MCF 10A (cell line): ENCODE results near the gene SP2. TPM values are rescaled to one million over a fixed set of nuclear protein-coding genes. Genes with fewer than 3 reads are reported as not detected.
A peak's percentile ranks its signal among the peaks of the same experiment; 100 is the strongest.

Source experiments
- BruUV-seq: library from RNA; stranded (reverse); fragments of 400-500 nt; replicated peaks from 2 replicates; lab custom pipeline; 2021; lab: Mats Ljungman, UMichigan
- CTCF ChIA-PET: fragments of 300-600 bp; sonication (Branson Sonifier 250); formaldehyde crosslinking; extraction: SDS; loops from one replicate; lab custom pipeline; 2021; ENCODE audit warnings: antibody characterized with exemption, inconsistent platforms; lab: Yijun Ruan, JAX
- POLR2A ChIA-PET: fragments of 300-600, 350-650 bp; sonication (Branson Sonifier 250); formaldehyde crosslinking; extraction: SDS; loops from one replicate; lab custom pipeline; 2020; ENCODE audit warnings: antibody characterized with exemption, inconsistent platforms; lab: Yijun Ruan, JAX
- DNase-seq: peaks from one replicate; pipeline ENCODE4 v3.0.0-alpha.2; 2018; ENCODE audit not compliant: unreplicated experiment
- H3K27ac Mint-ChIP-seq: one replicate; pipeline ENCODE4 v1.8.0; 2022; ENCODE audit warnings: mild to moderate bottlenecking, low read depth, mixed read lengths; ENCODE audit not compliant: unreplicated experiment
- H3K27me3 Mint-ChIP-seq: one replicate; pipeline ENCODE4 v1.8.0; 2022; ENCODE audit warnings: mixed read lengths; ENCODE audit not compliant: insufficient read depth, unreplicated experiment
- H3K36me3 Mint-ChIP-seq: one replicate; pipeline ENCODE4 v1.8.0; 2022; ENCODE audit warnings: mild to moderate bottlenecking, moderate library complexity, mixed read lengths; ENCODE audit not compliant: insufficient read depth, unreplicated experiment
- H3K4me1 Mint-ChIP-seq: one replicate; pipeline ENCODE4 v1.8.0; 2022; ENCODE audit warnings: mixed read lengths; ENCODE audit not compliant: insufficient read depth, unreplicated experiment
- H3K4me3 Mint-ChIP-seq: one replicate; pipeline ENCODE4 v1.8.0; 2022; ENCODE audit warnings: mild to moderate bottlenecking, moderate library complexity, mixed read lengths; ENCODE audit not compliant: unreplicated experiment
- H3K9me3 Mint-ChIP-seq: one replicate; pipeline ENCODE4 v1.8.0; 2022; ENCODE audit warnings: mixed read lengths; ENCODE audit not compliant: unreplicated experiment
- intact Hi-C: fragments of 100-400 bp; cut with micrococcal nuclease; formaldehyde crosslinking; loops from 2 replicates; pipeline ENCODE4 v1.14.1; 2022
- total RNA-seq: library from RNA; stranded (reverse); gene quantifications from 2 replicates; pipeline ENCODE4 v1.2.3, GENCODE V29; 2022
- TF ChIP-seq, protein P1 (sequence below): fragments of 200-600 bp; IDR thresholded peaks from one replicate; pipeline ENCODE4 v1.8.0; 2022; ENCODE audit warnings: antibody characterized with exemption, mild to moderate bottlenecking; ENCODE audit not compliant: unreplicated experiment

The SP2 gene
- total RNA-seq, 1 experiment from 2014 or later: 15.1 TPM

DNA sequence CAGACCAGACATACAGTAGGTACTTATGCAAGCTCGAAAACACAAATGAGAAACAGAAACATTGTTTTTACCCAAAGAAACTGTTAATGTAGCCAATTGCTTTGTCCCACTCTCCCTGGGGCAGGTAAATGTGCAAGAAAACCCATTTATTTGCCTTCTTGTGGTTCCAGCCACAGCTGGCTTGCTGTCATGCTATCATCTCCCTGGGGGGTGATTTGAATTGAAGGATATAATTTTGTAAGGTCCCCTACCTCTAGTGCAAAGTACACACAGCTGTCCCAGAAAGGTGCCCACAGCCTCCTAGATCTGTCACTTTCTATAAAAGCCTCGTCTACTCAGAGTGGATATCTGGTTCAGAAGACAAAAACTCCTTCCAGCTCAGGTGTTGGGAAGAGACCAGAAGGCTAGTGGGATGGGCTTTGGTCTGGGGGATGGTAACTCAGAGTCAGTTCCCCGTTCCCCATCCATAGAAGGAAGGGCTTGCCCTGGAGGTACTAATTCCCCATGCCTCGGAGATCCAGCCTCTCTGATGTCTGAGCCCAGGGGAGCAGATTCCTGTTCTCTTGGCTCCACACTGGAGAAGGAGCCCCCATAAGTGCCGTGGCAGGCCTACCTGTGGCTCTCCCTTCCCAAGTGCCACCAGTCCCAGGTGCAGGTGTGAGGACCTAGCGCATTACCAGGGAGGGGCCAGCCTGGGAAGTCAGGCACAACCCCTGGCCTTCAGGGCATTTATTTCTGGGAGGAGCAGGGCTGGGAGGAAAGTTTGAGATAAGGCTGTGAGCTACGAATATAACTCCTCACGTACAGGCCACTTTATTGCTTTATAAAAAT is 64.0 kb downstream of the SP2 start:
- Mint-ChIP-seq H3K9me3 (peaks cover 5% of the 10 kb centered on the region), H3K27ac (no peak overlapping the region), H3K4me3 (no peak overlapping the region), H3K27me3 (no peaks in the 10 kb centered on the region), H3K4me1 (peaks cover 22% of the 10 kb centered on the region), H3K36me3 (no peaks in the 10 kb centered on the region)
- no TSS peak for BruUV-seq
- intact Hi-C loops: no loop called here
- ChIA-PET POLR2A (interaction anchor here (0.9 to 3.9 kb wide), 3 partner anchors 11 to 64 kb away, joined by 3 to 17 read pairs (median 6); partner anchors contain the start of genes CDK5RAP3 and SP2), CTCF (interaction anchor here (1.1 to 8.3 kb wide), 3 partner anchors 10 to 47 kb away, joined by 3 to 73 read pairs (median 7); partner anchors contain the start of gene CDK5RAP3)
- DNase-seq: no peak
- TF ChIP-seq, protein P1, sequence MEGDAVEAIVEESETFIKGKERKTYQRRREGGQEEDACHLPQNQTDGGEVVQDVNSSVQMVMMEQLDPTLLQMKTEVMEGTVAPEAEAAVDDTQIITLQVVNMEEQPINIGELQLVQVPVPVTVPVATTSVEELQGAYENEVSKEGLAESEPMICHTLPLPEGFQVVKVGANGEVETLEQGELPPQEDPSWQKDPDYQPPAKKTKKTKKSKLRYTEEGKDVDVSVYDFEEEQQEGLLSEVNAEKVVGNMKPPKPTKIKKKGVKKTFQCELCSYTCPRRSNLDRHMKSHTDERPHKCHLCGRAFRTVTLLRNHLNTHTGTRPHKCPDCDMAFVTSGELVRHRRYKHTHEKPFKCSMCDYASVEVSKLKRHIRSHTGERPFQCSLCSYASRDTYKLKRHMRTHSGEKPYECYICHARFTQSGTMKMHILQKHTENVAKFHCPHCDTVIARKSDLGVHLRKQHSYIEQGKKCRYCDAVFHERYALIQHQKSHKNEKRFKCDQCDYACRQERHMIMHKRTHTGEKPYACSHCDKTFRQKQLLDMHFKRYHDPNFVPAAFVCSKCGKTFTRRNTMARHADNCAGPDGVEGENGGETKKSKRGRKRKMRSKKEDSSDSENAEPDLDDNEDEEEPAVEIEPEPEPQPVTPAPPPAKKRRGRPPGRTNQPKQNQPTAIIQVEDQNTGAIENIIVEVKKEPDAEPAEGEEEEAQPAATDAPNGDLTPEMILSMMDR: no peak

GRCh38 chr17:47961406-47961805 is 65.4 kb downstream of the SP2 start:
- TF ChIP-seq, protein P1: no peak
- DNase-seq: no peak
- POLR2A ChIA-PET: interaction anchor here (0.5 to 1.4 kb wide), 3 partner anchors 10 to 1293 kb away, joined by 3 to 6 read pairs (median 5); partner anchors contain the start of genes CDK5RAP3 and PNPO
- no TSS peak for BruUV-seq
- CTCF ChIA-PET: interaction anchor here (0.6 to 8.3 kb wide), 3 partner anchors 11 to 57 kb away, joined by 3 to 73 read pairs (median 4); no protein-coding TSS in a partner anchor
- no peak overlapping the region for H3K27ac Mint-ChIP-seq
- intact Hi-C loops: no loop called here
- H3K4me3 Mint-ChIP-seq: no peak overlapping the region
- H3K4me1 Mint-ChIP-seq: peaks cover 18% of the 10 kb centered on the region
- no peaks in the 10 kb centered on the region for H3K27me3 Mint-ChIP-seq
- H3K9me3 Mint-ChIP-seq: peaks cover 5% of the 10 kb centered on the region
- peaks cover 4% of the 10 kb centered on the region for H3K36me3 Mint-ChIP-seq

DNA sequence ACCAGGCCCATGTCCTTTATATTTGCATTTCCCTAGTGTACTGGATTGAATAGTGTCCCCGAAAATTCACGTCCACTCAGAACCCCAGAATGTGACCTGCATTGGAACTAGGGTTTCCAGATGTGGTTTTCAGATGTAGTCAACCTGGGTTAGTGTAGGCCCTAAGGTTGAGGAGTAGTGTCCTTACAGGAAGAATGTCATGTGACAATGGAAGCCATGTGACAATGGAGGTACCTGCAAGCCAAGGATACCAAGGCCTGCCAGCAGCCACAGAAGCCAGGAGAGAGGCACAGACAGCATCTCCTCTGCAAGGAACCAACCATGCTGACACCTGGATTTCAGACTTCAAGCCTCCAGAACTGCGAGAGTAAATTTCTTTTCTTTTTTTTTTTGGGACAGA is 66.9 kb downstream of the SP2 start:
- ChIA-PET CTCF (interaction anchor here (8.3 kb wide), 1 partner anchor 14 kb away, joined by 73 read pairs; no protein-coding TSS in a partner anchor), POLR2A (no interaction called here)
- TF ChIP-seq, protein P1: no peak
- Mint-ChIP-seq H3K36me3 (peaks cover 4% of the 10 kb centered on the region), H3K4me3 (no peak overlapping the region), H3K27ac (no peak overlapping the region), H3K9me3 (peaks cover 5% of the 10 kb centered on the region), H3K27me3 (no peaks in the 10 kb centered on the region), H3K4me1 (peaks cover 22% of the 10 kb centered on the region)
- no peak for DNase-seq
- intact Hi-C loops: no loop called here
- BruUV-seq: no TSS peak

GRCh38 chr17:47964856-47965255 is 68.8 kb downstream of the SP2 start:
- intact Hi-C loops: no loop called here
- DNase-seq: no peak
- ChIA-PET POLR2A (interaction anchor here (9.4 kb wide), 1 partner anchor 12 kb away, joined by 256 read pairs; the partner anchor contains the start of gene PRR15L), CTCF (interaction anchor here (11.2 kb wide), 1 partner anchor 14 kb away, joined by 336 read pairs; the partner anchor contains the start of gene PRR15L)
- H3K4me3 Mint-ChIP-seq: no peak overlapping the region
- TF ChIP-seq, protein P1: no peak
- H3K27me3 Mint-ChIP-seq: no peaks in the 10 kb centered on the region
- H3K4me1 Mint-ChIP-seq: peaks cover 22% of the 10 kb centered on the region
- BruUV-seq: no TSS peak
- peak overlapping the region; percentile 90 for H3K27ac Mint-ChIP-seq
- H3K9me3 Mint-ChIP-seq: peaks cover 5% of the 10 kb centered on the region
- peaks cover 4% of the 10 kb centered on the region for H3K36me3 Mint-ChIP-seq
